GM12878 (cell line): ENCODE measurements around the gene CHN1. TPM values are rescaled to one million over a fixed set of nuclear protein-coding genes. Genes with fewer than 3 reads are reported as not detected.

Experiments
- ATAC-seq: fragments of 200-7000 bp; cut with Tn5 transposase; 3 replicates; pipeline ENCODE4 v1.9.1; 2020; ENCODE audit warnings: mild to moderate bottlenecking, moderate library complexity
- BruUV-seq: library from RNA; stranded (reverse); fragments of 400-500 nt; replicated peaks from 2 replicates; lab custom pipeline; 2021; lab: Mats Ljungman, UMichigan
- CTCF ChIA-PET: fragments of 300-600 bp; sonication (Branson Sonifier 250); formaldehyde crosslinking; extraction: SDS; loops from one replicate; lab custom pipeline; 2021; ENCODE audit warnings: inconsistent platforms; lab: Yijun Ruan, JAX
- POLR2A ChIA-PET: fragments of 350-600 bp; formaldehyde crosslinking; extraction: SDS; loops from one replicate; lab custom pipeline; 2021; ENCODE audit warnings: inconsistent platforms; lab: Charles Lee
- RAD21 ChIA-PET: fragments of 300-600 bp; sonication (Branson Sonifier 250); formaldehyde crosslinking; loops from one replicate; lab custom pipeline; 2023; ENCODE audit warnings: antibody characterized with exemption; ENCODE audit not compliant: unreplicated experiment; lab: Charles Lee
- SMC1A ChIA-PET: fragments of 300-600 bp; sonication (Branson Sonifier 250); formaldehyde crosslinking; loops from one replicate; lab custom pipeline; 2023; ENCODE audit not compliant: unreplicated experiment, uncharacterized antibody; lab: Charles Lee
- DNase-seq: peaks from one replicate; pipeline ENCODE4 v3.0.0-alpha.2; 2011; ENCODE audit warnings: low read depth, low spot score
- FAIRE-seq: peaks from 3 replicates; lab custom pipeline; 2011; peaks lifted over from hg19 to GRCh38; lab: Jason Lieb, UNC
- H2AFZ ChIP-seq: 2 replicates; pipeline ENCODE4 v1.6.0; 2011; ENCODE audit warnings: low read depth, low read length, control low read depth; ENCODE audit not compliant: control insufficient read depth
- H3K27ac ChIP-seq: 2 replicates; pipeline ENCODE4 v1.5.1; 2011; ENCODE audit warnings: control low read depth; ENCODE audit not compliant: control insufficient read depth, insufficient read depth
- H3K27me3 ChIP-seq, 2 experiments: replicated peaks in 1 of 2; 2 replicates each; pipeline versions ENCODE4 v1.6.0 to v1.6.1; 2011; ENCODE audit warnings: low read length in 1 of 2; ENCODE audit not compliant: control insufficient read depth in 2 of 2, insufficient read depth in 2 of 2
- H3K36me3 ChIP-seq, 2 experiments: 2 replicates each; pipeline ENCODE4 v1.5.1; 2011; ENCODE audit warnings: low read length in 1 of 2; ENCODE audit not compliant: control insufficient read depth in 2 of 2, insufficient read depth in 2 of 2
- H3K4me1 ChIP-seq: 2 replicates; pipeline ENCODE4 v1.6.1; 2011; ENCODE audit warnings: mild to moderate bottlenecking, low read length, moderate library complexity, mixed read lengths; ENCODE audit not compliant: control insufficient read depth, insufficient read depth
- H3K4me2 ChIP-seq: 2 replicates; pipeline ENCODE4 v1.6.0; 2011; ENCODE audit warnings: control low read depth; ENCODE audit not compliant: control insufficient read depth, insufficient read depth
- H3K4me3 ChIP-seq: fragments of 200-600 bp; sonication (generic); 2 replicates; pipeline ENCODE4 v1.5.1; 2016
- H3K79me2 ChIP-seq: 2 replicates; pipeline ENCODE4 v1.6.0; 2011; ENCODE audit warnings: low read length; ENCODE audit not compliant: control insufficient read depth, insufficient read depth
- H3K9ac ChIP-seq: 2 replicates; pipeline ENCODE4 v1.8.0; 2011; ENCODE audit warnings: low read length, control low read depth, mixed read lengths; ENCODE audit not compliant: control insufficient read depth, insufficient read depth
- H3K9me3 ChIP-seq: replicated peaks from 3 replicates; pipeline ENCODE4 v1.5.1; 2011; ENCODE audit warnings: mild to moderate bottlenecking, low read length; ENCODE audit not compliant: control insufficient read depth, insufficient read depth
- H4K20me1 ChIP-seq: 2 replicates; pipeline ENCODE4 v1.6.0; 2011; ENCODE audit not compliant: control insufficient read depth, insufficient read depth
- CUX1 ChIP-seq: IDR thresholded peaks from 2 replicates; pipeline ENCODE4 v1.6.1; 2012; ENCODE audit warnings: improper control_type of control experiment, low read depth, low read length; ENCODE audit not compliant: insufficient replicate concordance
- EED ChIP-seq: sonication (generic); IDR thresholded peaks from 2 replicates; pipeline ENCODE4 v1.6.1; 2016; ENCODE audit warnings: antibody characterized with exemption, low read depth
- HDAC6 ChIP-seq: fragments of 200-600 bp; sonication (generic); IDR thresholded peaks from one replicate; pipeline ENCODE4 v1.8.0; 2017; ENCODE audit warnings: antibody characterized with exemption; ENCODE audit not compliant: unreplicated experiment
- PML ChIP-seq: IDR thresholded peaks from 2 replicates; pipeline ENCODE4 v1.6.1; 2012; ENCODE audit warnings: low read length, inconsistent platforms
- POLR2AphosphoS2 ChIP-seq: IDR thresholded peaks from 2 replicates; pipeline ENCODE4 v1.6.1; 2011; ENCODE audit warnings: low read depth, mild to moderate bottlenecking, low read length, improper control_type of control experiment, moderate library complexity
- POU2F2 ChIP-seq: IDR thresholded peaks from 3 replicates; pipeline ENCODE4 v1.6.1; 2011; ENCODE audit warnings: low read depth, mild to moderate bottlenecking, low read length, borderline replicate concordance
- ZNF217 ChIP-seq: fragments of 450-650 bp; IDR thresholded peaks from 2 replicates; pipeline ENCODE4 v1.6.1; 2017; ENCODE audit warnings: antibody characterized with exemption, mild to moderate bottlenecking
- WGBS: methylation state at CpG from one replicate; pipeline ENCODE4 v1.1.6; 2016; ENCODE audit warnings: low lambda C conversion rate; ENCODE audit not compliant: insufficient replicate concordance, insufficient coverage; ENCODE audit errors: missing lambda C conversion rate; 5-methylcytosine and 5-hydroxymethylcytosine counted together
- in situ Hi-C: fragments of 300-500 bp; cut with MboI; formaldehyde crosslinking; loops from 9 replicates; pipeline ENCODE4 v1.14.3; 2018; ENCODE audit warnings: mixed read lengths
- intact Hi-C: fragments of 100-400 bp; cut with micrococcal nuclease; formaldehyde crosslinking; loops from one replicate; pipeline ENCODE4 v1.14.2; 2022; ENCODE audit not compliant: unreplicated experiment
- polyA plus RNA-seq, 11 experiments: library from polyadenylated mRNA; depleted of rRNA in 4 of 11; unstranded in 6 of 11; stranded (reverse) in 5 of 11; fragments of >200 nt; fragmentation: Nextera tagmentation in 4 of 11; fragmentation: Illumina TruSeq in 1 of 11; extraction: Ambion mirVana in 4 of 11; extraction: Trizol in 1 of 11; gene quantifications; 1 replicate in 1 of 11; 2 replicates in 10 of 11; pipeline versions ENCODE4 v1.2.1 to v1.2.3, GENCODE V29; 2011 to 2016; ENCODE audit warnings: inconsistent platforms in 2 of 11, missing spikeins in 2 of 11, low read depth in 1 of 11
- total RNA-seq, 4 experiments: library from RNA; depleted of rRNA in 3 of 4; stranded (reverse); fragments of >200 nt in 3 of 4; fragmentation: Illumina TruSeq in 1 of 4; extraction: Trizol in 1 of 4; gene quantifications; 2 replicates each; pipeline versions ENCODE4 v1.2.1 to v1.2.3, GENCODE V29; 2013 to 2021
- TF ChIP-seq, protein P1 (sequence below): fragments of 450-650 bp; IDR thresholded peaks from 2 replicates; pipeline ENCODE4 v1.6.1; 2017; ENCODE audit warnings: antibody characterized with exemption, mild to moderate bottlenecking, moderate library complexity

CHN1 gene
- total and polyA plus RNA-seq, 10 of the 15 experiments (the other 5 are each of a cell fraction or from before 2014, with no cell fraction given) = 0.18 to 0.92 (median 0.53) TPM; not detected in 1

DNA sequence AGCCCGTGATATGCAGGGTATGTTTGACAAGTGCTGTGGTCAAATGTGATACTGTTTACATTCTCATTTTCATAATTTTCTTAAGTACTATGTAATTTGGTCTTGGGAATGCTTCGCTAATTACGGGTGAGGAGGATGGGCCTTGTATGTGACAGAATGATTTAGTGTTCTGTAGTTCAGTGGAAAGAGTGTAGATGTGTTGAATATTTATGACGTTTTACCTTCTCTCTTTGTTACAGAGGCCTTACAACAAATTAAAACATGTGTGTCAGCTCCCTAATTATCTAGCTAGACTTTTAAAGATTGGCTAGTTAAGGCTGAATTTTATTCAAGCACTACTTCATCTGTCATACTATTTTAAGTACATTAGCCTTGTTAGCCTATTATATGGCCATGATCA is 230.3 kb downstream of the CHN1 start:
- no peaks in the 10 kb centered on the region for H3K36me3 ChIP-seq
- no peak for DNase-seq
- SMC1A ChIA-PET = interaction anchor here (1.3 to 2.5 kb wide), 3 partner anchors 11 to 26 kb away, joined by 5 to 11 read pairs (median 9); partner anchors contain the start of gene CHRNA1
- H2AFZ ChIP-seq = no peak overlapping the region
- in situ Hi-C loops = no loop called here
- H4K20me1 ChIP-seq = no peaks in the 10 kb centered on the region
- intact Hi-C loops = no loop called here
- H3K4me1 ChIP-seq = peaks cover 10% of the 10 kb centered on the region
- BruUV-seq = no TSS peak
- H3K9ac ChIP-seq = no peak overlapping the region
- H3K4me2 ChIP-seq = no peak overlapping the region
- TF ChIP-seq HDAC6 (no peak), ZNF217 (no peak), POU2F2 (no peak), POLR2AphosphoS2 (no peak), EED (no peak), CUX1 (no peak), PML (no peak)
- TF ChIP-seq, protein P1, sequence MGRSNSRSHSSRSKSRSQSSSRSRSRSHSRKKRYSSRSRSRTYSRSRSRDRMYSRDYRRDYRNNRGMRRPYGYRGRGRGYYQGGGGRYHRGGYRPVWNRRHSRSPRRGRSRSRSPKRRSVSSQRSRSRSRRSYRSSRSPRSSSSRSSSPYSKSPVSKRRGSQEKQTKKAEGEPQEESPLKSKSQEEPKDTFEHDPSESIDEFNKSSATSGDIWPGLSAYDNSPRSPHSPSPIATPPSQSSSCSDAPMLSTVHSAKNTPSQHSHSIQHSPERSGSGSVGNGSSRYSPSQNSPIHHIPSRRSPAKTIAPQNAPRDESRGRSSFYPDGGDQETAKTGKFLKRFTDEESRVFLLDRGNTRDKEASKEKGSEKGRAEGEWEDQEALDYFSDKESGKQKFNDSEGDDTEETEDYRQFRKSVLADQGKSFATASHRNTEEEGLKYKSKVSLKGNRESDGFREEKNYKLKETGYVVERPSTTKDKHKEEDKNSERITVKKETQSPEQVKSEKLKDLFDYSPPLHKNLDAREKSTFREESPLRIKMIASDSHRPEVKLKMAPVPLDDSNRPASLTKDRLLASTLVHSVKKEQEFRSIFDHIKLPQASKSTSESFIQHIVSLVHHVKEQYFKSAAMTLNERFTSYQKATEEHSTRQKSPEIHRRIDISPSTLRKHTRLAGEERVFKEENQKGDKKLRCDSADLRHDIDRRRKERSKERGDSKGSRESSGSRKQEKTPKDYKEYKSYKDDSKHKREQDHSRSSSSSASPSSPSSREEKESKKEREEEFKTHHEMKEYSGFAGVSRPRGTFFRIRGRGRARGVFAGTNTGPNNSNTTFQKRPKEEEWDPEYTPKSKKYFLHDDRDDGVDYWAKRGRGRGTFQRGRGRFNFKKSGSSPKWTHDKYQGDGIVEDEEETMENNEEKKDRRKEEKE = no peak
- TF ChIP-seq, all 136 proteins: peak for 0
- H3K79me2 ChIP-seq = no peaks in the 10 kb centered on the region
- POLR2A ChIA-PET = no interaction called here
- no peaks in the 10 kb centered on the region for H3K9me3 ChIP-seq
- H3K4me3 ChIP-seq = no peak overlapping the region
- ATAC-seq = no peak
- RAD21 ChIA-PET = interaction anchor here (1.5 to 7.2 kb wide), 2 partner anchors 10 to 26 kb away, joined by 3 to 46 read pairs; no protein-coding TSS in a partner anchor
- no peak overlapping the region for H3K27ac ChIP-seq
- no peak for FAIRE-seq
- WGBS = 54% methylated on average over 4 of the region's 4 CpGs
- CTCF ChIA-PET = interaction anchor here (0.8 to 4.7 kb wide), 9 partner anchors 10 to 210 kb away, joined by 3 to 41 read pairs (median 4); partner anchors contain the start of gene CHRNA1
- peaks cover 0 to 1% of the 10 kb centered on the region in 2 experiments; a peak in 1 of 4 replicates for H3K27me3 ChIP-seq
